Measurements from ENCODE around the gene FBXL13. TPM values are rescaled to one million over a fixed set of nuclear protein-coding genes. Genes with fewer than 3 reads are reported as not detected.
"Not testable (repeated sequence)": the region's sequence is repeated elsewhere in the genome, so short reads cannot be mapped to it uniquely, and the experiment has no call there.

FBXL13 gene
- total and polyA plus RNA-seq, 10 of the 15 experiments (the other 5 are each of a cell fraction or from before 2014, with no cell fraction given), result 0.08 to 0.95 (median 0.28) TPM; not detected in 2

GRCh38 chr7:102791367-102791766 lies 283.2 kb downstream of the FBXL13 start:
- H3K27me3 ChIP-seq (replicated peaks in 1 of 2; ENCODE audit: control insufficient read depth in 2 of 2, insufficient read depth in 2 of 2, low read length in 1 of 2); FAIRE-seq; H3K9ac ChIP-seq (ENCODE audit: control insufficient read depth, insufficient read depth, low read length); H3K27ac ChIP-seq (ENCODE audit: control insufficient read depth, insufficient read depth); BruUV-seq (replicated peaks); intact Hi-C loops (cut with micrococcal nuclease; ENCODE audit: unreplicated experiment); SMC1A ChIA-PET (ENCODE audit: uncharacterized antibody, unreplicated experiment); CTCF ChIA-PET; H3K9me3 ChIP-seq (replicated peaks; ENCODE audit: control insufficient read depth, insufficient read depth, low read length); H4K20me1 ChIP-seq (ENCODE audit: control insufficient read depth, insufficient read depth); H3K4me1 ChIP-seq (ENCODE audit: control insufficient read depth, insufficient read depth, low read length); H3K79me2 ChIP-seq (ENCODE audit: control insufficient read depth, insufficient read depth, low read length); in situ Hi-C loops (cut with MboI); POLR2A ChIA-PET; DNase-seq (ENCODE audit: low read depth, low spot score); ATAC-seq; H3K4me2 ChIP-seq (ENCODE audit: control insufficient read depth, insufficient read depth); RAD21 ChIA-PET (ENCODE audit: unreplicated experiment); H3K4me3 ChIP-seq; H2AFZ ChIP-seq (ENCODE audit: control insufficient read depth, low read depth, low read length); H3K36me3 ChIP-seq (ENCODE audit: control insufficient read depth in 2 of 2, insufficient read depth in 2 of 2, low read length in 1 of 2): not testable (repeated sequence)
- WGBS (ENCODE audit: insufficient coverage, insufficient replicate concordance, low lambda C conversion rate, missing lambda C conversion rate), result 85% methylated on average over 5 of the region's 5 CpGs

GRCh38 chr7:102790364-102791100 lies 284.1 kb downstream of the FBXL13 start:
- H3K79me2 ChIP-seq (ENCODE audit: control insufficient read depth, insufficient read depth, low read length); in situ Hi-C loops (cut with MboI); ATAC-seq; H2AFZ ChIP-seq (ENCODE audit: control insufficient read depth, low read depth, low read length); SMC1A ChIA-PET (ENCODE audit: uncharacterized antibody, unreplicated experiment); H3K4me3 ChIP-seq; H4K20me1 ChIP-seq (ENCODE audit: control insufficient read depth, insufficient read depth); H3K9ac ChIP-seq (ENCODE audit: control insufficient read depth, insufficient read depth, low read length); H3K27ac ChIP-seq (ENCODE audit: control insufficient read depth, insufficient read depth); H3K9me3 ChIP-seq (replicated peaks; ENCODE audit: control insufficient read depth, insufficient read depth, low read length); intact Hi-C loops (cut with micrococcal nuclease; ENCODE audit: unreplicated experiment); H3K27me3 ChIP-seq (replicated peaks in 1 of 2; ENCODE audit: control insufficient read depth in 2 of 2, insufficient read depth in 2 of 2, low read length in 1 of 2); H3K36me3 ChIP-seq (ENCODE audit: control insufficient read depth in 2 of 2, insufficient read depth in 2 of 2, low read length in 1 of 2); RAD21 ChIA-PET (ENCODE audit: unreplicated experiment); H3K4me1 ChIP-seq (ENCODE audit: control insufficient read depth, insufficient read depth, low read length); FAIRE-seq; BruUV-seq (replicated peaks); H3K4me2 ChIP-seq (ENCODE audit: control insufficient read depth, insufficient read depth); POLR2A ChIA-PET; CTCF ChIA-PET; DNase-seq (ENCODE audit: low read depth, low spot score): not testable (repeated sequence)
- WGBS (ENCODE audit: insufficient coverage, insufficient replicate concordance, low lambda C conversion rate, missing lambda C conversion rate), result 74% methylated on average over 4 of the region's 4 CpGs

- H3K4me1 ChIP-seq (ENCODE audit: control insufficient read depth, insufficient read depth, low read length); FAIRE-seq; SMC1A ChIA-PET (ENCODE audit: uncharacterized antibody, unreplicated experiment); BruUV-seq (replicated peaks); RAD21 ChIA-PET (ENCODE audit: unreplicated experiment); H3K9ac ChIP-seq (ENCODE audit: control insufficient read depth, insufficient read depth, low read length); H4K20me1 ChIP-seq (ENCODE audit: control insufficient read depth, insufficient read depth); H3K4me2 ChIP-seq (ENCODE audit: control insufficient read depth, insufficient read depth); POLR2A ChIA-PET; DNase-seq (ENCODE audit: low read depth, low spot score); H3K79me2 ChIP-seq (ENCODE audit: control insufficient read depth, insufficient read depth, low read length); H3K4me3 ChIP-seq; H3K36me3 ChIP-seq (ENCODE audit: control insufficient read depth in 2 of 2, insufficient read depth in 2 of 2, low read length in 1 of 2); H3K27ac ChIP-seq (ENCODE audit: control insufficient read depth, insufficient read depth); intact Hi-C loops (cut with micrococcal nuclease; ENCODE audit: unreplicated experiment); H3K9me3 ChIP-seq (replicated peaks; ENCODE audit: control insufficient read depth, insufficient read depth, low read length); CTCF ChIA-PET; H2AFZ ChIP-seq (ENCODE audit: control insufficient read depth, low read depth, low read length); ATAC-seq; in situ Hi-C loops (cut with MboI); H3K27me3 ChIP-seq (replicated peaks in 1 of 2; ENCODE audit: control insufficient read depth in 2 of 2, insufficient read depth in 2 of 2, low read length in 1 of 2): not testable (repeated sequence)
- 100% methylated on average over 2 of the region's 2 CpGs for WGBS (ENCODE audit: insufficient coverage, insufficient replicate concordance, low lambda C conversion rate, missing lambda C conversion rate)
These were observed 285.8 kb downstream of the FBXL13 start for GRCh38 chr7:102788770-102789169.

GRCh38 chr7:102780926-102781325 lies 293.7 kb downstream of the FBXL13 start:
- FAIRE-seq; H3K4me1 ChIP-seq (ENCODE audit: control insufficient read depth, insufficient read depth, low read length); DNase-seq (ENCODE audit: low read depth, low spot score); intact Hi-C loops (cut with micrococcal nuclease; ENCODE audit: unreplicated experiment); RAD21 ChIA-PET (ENCODE audit: unreplicated experiment); POLR2A ChIA-PET; H3K9me3 ChIP-seq (replicated peaks; ENCODE audit: control insufficient read depth, insufficient read depth, low read length); H3K27me3 ChIP-seq (replicated peaks in 1 of 2; ENCODE audit: control insufficient read depth in 2 of 2, insufficient read depth in 2 of 2, low read length in 1 of 2); H3K36me3 ChIP-seq (ENCODE audit: control insufficient read depth in 2 of 2, insufficient read depth in 2 of 2, low read length in 1 of 2); CTCF ChIA-PET; H3K27ac ChIP-seq (ENCODE audit: control insufficient read depth, insufficient read depth); H3K4me2 ChIP-seq (ENCODE audit: control insufficient read depth, insufficient read depth); ATAC-seq; in situ Hi-C loops (cut with MboI); H3K9ac ChIP-seq (ENCODE audit: control insufficient read depth, insufficient read depth, low read length); H4K20me1 ChIP-seq (ENCODE audit: control insufficient read depth, insufficient read depth); H2AFZ ChIP-seq (ENCODE audit: control insufficient read depth, low read depth, low read length); H3K79me2 ChIP-seq (ENCODE audit: control insufficient read depth, insufficient read depth, low read length); BruUV-seq (replicated peaks); H3K4me3 ChIP-seq: not testable (repeated sequence)
- WGBS (ENCODE audit: insufficient coverage, insufficient replicate concordance, low lambda C conversion rate, missing lambda C conversion rate), result 93% methylated on average over 10 of the region's 10 CpGs
- SMC1A ChIA-PET (ENCODE audit: uncharacterized antibody, unreplicated experiment), result interaction anchor here (1.1 kb wide), 1 partner anchor 37 kb away, joined by 3 read pairs; no protein-coding TSS in a partner anchor

Data from GM12878 (cell line).